ENCODE results near the gene RTP3. TPM values are rescaled to one million over a fixed set of nuclear protein-coding genes. Genes with fewer than 3 reads are reported as not detected.
A peak's percentile ranks its signal among the peaks of the same experiment; 100 is the strongest.

RTP3 gene
- total and polyA plus RNA-seq, 7 experiments from 2014 or later: not detected

DNA sequence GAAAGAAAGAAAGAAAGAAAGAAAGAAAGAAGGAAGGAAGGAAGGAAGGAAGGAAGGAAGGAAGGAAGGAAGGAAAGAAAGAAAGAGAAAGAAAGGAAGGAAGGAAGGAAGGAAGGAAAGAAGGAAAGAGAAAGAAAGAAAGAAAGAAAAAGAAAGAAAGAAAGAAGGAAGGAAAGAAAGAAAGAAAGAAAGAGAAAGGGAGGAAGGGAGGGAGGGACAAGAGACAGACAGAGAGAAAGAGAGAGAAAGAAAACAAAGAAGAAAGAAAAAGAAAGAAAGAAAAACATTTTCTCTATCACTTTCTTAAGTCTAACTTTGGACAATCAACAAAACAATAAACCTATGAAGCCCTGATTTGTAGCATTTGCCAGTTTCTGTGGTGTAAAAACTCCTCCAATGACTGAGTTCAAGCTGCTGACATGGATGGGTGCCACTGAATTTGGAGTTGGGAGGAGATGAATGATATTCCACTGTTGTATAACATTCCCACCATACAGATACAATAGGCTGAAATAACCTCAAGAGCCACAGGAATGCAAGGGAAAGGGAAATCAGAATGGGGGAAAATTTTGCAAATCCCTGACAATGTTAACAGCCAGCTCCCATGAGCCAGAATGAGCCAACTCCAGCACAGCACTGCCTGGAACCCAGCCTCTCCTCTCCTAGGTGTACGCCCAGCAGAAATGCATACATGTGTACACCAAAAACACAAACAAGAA, 15.0 kb upstream of the RTP3 start:
- ChIA-PET POLR2A (no interaction called here), CTCF (interaction anchor here (2.2 to 7.6 kb wide), 2 partner anchors 77 to 146 kb away, joined by 8 to 197 read pairs; no protein-coding TSS in a partner anchor)
- no peaks in the 10 kb centered on the region for H3K9me3 Mint-ChIP-seq
- Histone ChIP-seq H3K27ac (ENCODE audit: low read depth, low read length) (no peak overlapping the region), H3K36me3 (ENCODE audit: control insufficient read depth in 2 of 3, insufficient read depth in 3 of 3, low read length in 3 of 3) (no peaks in the 10 kb centered on the region), H3K4me1 (ENCODE audit: control insufficient read depth in 2 of 2, insufficient read depth in 2 of 2, low read length in 2 of 2) (no peaks in the 10 kb centered on the region), H3K4me3 (ENCODE audit: low read length) (no peak overlapping the region), H3K27me3 (ENCODE audit: control insufficient read depth in 2 of 2, insufficient read depth in 2 of 2, low read length in 2 of 2) (no peaks in the 10 kb centered on the region), H3K9me3 (ENCODE audit: control insufficient read depth in 2 of 3, low read length in 3 of 3) (no peaks in the 10 kb centered on the region)
- no peak overlapping the region for H3K27ac Mint-ChIP-seq
- H3K36me3 Mint-ChIP-seq: no peaks in the 10 kb centered on the region
- ATAC-seq (no peak), DNase-seq (no peak)
- intact Hi-C loops (cut with micrococcal nuclease): no loop called here
- H3K27me3 Mint-ChIP-seq: peaks cover 0 to 51% (median 8%) of the 10 kb centered on the region in 5 donors
- H3K4me1 Mint-ChIP-seq: peaks cover 0 to 3% (median 0%) of the 10 kb centered on the region in 7 donors
- no peak overlapping the region for H3K4me3 Mint-ChIP-seq

DNA sequence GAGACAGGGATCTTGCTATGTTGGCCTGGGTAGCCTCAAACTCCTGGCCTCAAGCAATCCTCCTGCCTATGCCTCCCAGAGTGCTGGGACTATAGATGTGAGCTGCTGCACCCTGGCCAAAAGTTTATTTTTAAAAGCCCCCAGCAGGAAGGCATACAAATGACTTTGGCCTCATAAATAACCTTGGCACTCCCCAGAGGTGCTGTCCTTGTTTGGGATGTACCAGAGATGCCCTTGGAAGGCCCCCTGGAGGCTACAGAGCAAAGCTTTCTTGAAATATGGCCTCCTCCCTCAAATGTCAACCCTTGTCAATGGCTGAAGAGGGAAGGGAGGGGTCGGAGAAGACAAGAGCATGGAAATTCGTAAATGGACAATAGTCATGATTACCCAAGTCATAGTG, 14.0 kb upstream of the RTP3 start:
- H3K4me1 ChIP-seq (ENCODE audit: control insufficient read depth in 2 of 2, insufficient read depth in 2 of 2, low read length in 2 of 2): peaks cover under 1 to 4% of the 10 kb centered on the region in 2 donors
- no peak for ATAC-seq
- no peaks in the 10 kb centered on the region for H3K36me3 Mint-ChIP-seq
- intact Hi-C loops (cut with micrococcal nuclease): no loop called here
- no peak for DNase-seq
- no peaks in the 10 kb centered on the region for H3K9me3 ChIP-seq (ENCODE audit: control insufficient read depth in 2 of 3, low read length in 3 of 3)
- POLR2A ChIA-PET: interaction anchor here (0.6 kb wide), 1 partner anchor 146 kb away, joined by 3 read pairs; no protein-coding TSS in a partner anchor
- H3K4me3 ChIP-seq (ENCODE audit: low read length): no peak overlapping the region
- no peaks in the 10 kb centered on the region for H3K36me3 ChIP-seq (ENCODE audit: control insufficient read depth in 2 of 3, insufficient read depth in 3 of 3, low read length in 3 of 3)
- H3K27me3 ChIP-seq (ENCODE audit: control insufficient read depth in 2 of 2, insufficient read depth in 2 of 2, low read length in 2 of 2): no peaks in the 10 kb centered on the region
- CTCF ChIA-PET: interaction anchor here (2.2 to 7.6 kb wide), 2 partner anchors 76 to 145 kb away, joined by 8 to 197 read pairs; no protein-coding TSS in a partner anchor
- H3K4me1 Mint-ChIP-seq: peaks cover 5 to 8% (median 5%) of the 10 kb centered on the region in 7 donors
- H3K27me3 Mint-ChIP-seq: peaks cover 0 to 47% (median 8%) of the 10 kb centered on the region in 5 donors
- no peak overlapping the region for H3K4me3 Mint-ChIP-seq
- no peak overlapping the region for H3K27ac ChIP-seq (ENCODE audit: low read depth, low read length)
- no peak overlapping the region for H3K27ac Mint-ChIP-seq
- H3K9me3 Mint-ChIP-seq: no peaks in the 10 kb centered on the region

GRCh38 chr3:46484388-46484787, 13.4 kb upstream of the RTP3 start:
- Histone ChIP-seq H3K27me3 (ENCODE audit: control insufficient read depth in 2 of 2, insufficient read depth in 2 of 2, low read length in 2 of 2) (no peaks in the 10 kb centered on the region), H3K27ac (ENCODE audit: low read depth, low read length) (no peak overlapping the region), H3K4me1 (ENCODE audit: control insufficient read depth in 2 of 2, insufficient read depth in 2 of 2, low read length in 2 of 2) (peaks cover 6 to 9% of the 10 kb centered on the region in 2 donors), H3K9me3 (ENCODE audit: control insufficient read depth in 2 of 3, low read length in 3 of 3) (no peaks in the 10 kb centered on the region), H3K4me3 (ENCODE audit: low read length) (no peak overlapping the region), H3K36me3 (ENCODE audit: control insufficient read depth in 2 of 3, insufficient read depth in 3 of 3, low read length in 3 of 3) (no peaks in the 10 kb centered on the region)
- Mint-ChIP-seq H3K36me3 (no peaks in the 10 kb centered on the region), H3K27ac (no peak overlapping the region), H3K27me3 (peaks cover 0 to 44% (median 6%) of the 10 kb centered on the region in 5 donors), H3K4me3 (no peak overlapping the region), H3K9me3 (no peaks in the 10 kb centered on the region), H3K4me1 (peaks cover 9 to 13% (median 11%) of the 10 kb centered on the region in 7 donors)
- POLR2A ChIA-PET: no interaction called here
- intact Hi-C loops (cut with micrococcal nuclease): no loop called here
- CTCF ChIA-PET: interaction anchor here (2.2 to 7.6 kb wide), 2 partner anchors 75 to 145 kb away, joined by 8 to 197 read pairs; no protein-coding TSS in a partner anchor
- DNase-seq (no peak), ATAC-seq (no peak)

DNA sequence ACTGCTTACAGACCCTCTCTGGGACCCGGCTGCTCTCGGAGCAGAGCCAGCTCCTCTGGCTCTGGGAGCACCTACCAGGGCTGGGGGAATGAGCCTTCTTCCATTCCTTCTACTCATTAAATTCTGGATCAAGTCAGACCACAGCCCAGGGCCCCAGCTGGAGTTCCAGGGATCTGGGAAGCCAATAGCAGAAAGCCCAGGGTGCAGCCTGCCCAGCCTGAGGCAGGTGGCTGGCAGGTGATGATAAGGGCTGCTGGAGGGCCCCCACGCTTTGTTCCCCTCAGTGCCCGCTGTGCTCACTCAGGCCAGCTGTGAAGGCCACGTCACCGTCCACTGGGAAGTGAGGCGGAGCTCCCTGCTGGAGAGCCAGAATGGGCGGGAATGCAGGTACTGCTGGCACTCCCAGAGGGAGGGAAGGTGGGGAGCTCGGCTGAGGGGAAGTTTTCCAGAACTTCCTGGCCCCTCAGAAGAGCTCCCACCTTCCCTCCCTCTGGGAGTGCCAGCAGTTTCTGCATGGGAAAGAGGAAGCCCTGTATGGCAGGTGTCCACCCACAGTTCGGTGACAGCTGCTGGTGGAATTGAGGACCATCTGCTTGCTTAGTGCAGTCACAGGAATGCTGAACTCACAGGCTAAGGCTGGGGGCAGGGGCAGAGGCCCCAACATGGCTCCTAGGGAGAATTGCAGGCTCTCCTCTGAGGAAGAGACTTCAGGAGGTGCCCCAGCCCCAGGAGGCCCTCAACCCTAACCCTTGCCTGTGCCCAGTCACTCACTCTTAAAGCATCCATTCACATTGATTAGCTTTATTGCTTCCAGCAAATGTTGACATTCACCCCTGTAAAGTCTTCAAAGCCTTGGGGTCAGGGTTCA, 12.6 kb upstream of the RTP3 start:
- Mint-ChIP-seq H3K4me3 (no peak overlapping the region), H3K36me3 (no peaks in the 10 kb centered on the region), H3K27ac (no peak overlapping the region), H3K27me3 (peaks cover 0 to 45% (median 6%) of the 10 kb centered on the region in 5 donors), H3K4me1 (peaks cover 10 to 18% (median 17%) of the 10 kb centered on the region in 7 donors), H3K9me3 (no peaks in the 10 kb centered on the region)
- H3K27me3 ChIP-seq (ENCODE audit: control insufficient read depth in 2 of 2, insufficient read depth in 2 of 2, low read length in 2 of 2): no peaks in the 10 kb centered on the region
- CTCF ChIA-PET: interaction anchor here (1.1 to 7.6 kb wide), 3 partner anchors 74 to 144 kb away, joined by 4 to 197 read pairs (median 8); no protein-coding TSS in a partner anchor
- POLR2A ChIA-PET: no interaction called here
- DNase-seq (no peak), ATAC-seq (no peak)
- H3K9me3 ChIP-seq (ENCODE audit: control insufficient read depth in 2 of 3, low read length in 3 of 3): no peaks in the 10 kb centered on the region
- peaks cover 7 to 15% of the 10 kb centered on the region in 2 donors for H3K4me1 ChIP-seq (ENCODE audit: control insufficient read depth in 2 of 2, insufficient read depth in 2 of 2, low read length in 2 of 2)
- intact Hi-C loops (cut with micrococcal nuclease): no loop called here
- no peak overlapping the region for H3K4me3 ChIP-seq (ENCODE audit: low read length)
- H3K27ac ChIP-seq (ENCODE audit: low read depth, low read length): no peak overlapping the region
- no peaks in the 10 kb centered on the region for H3K36me3 ChIP-seq (ENCODE audit: control insufficient read depth in 2 of 3, insufficient read depth in 3 of 3, low read length in 3 of 3)

- no peak overlapping the region for H3K27ac ChIP-seq (ENCODE audit: low read depth, low read length)
- DNase-seq (no peak), ATAC-seq (no peak)
- no peaks in the 10 kb centered on the region for H3K27me3 ChIP-seq (ENCODE audit: control insufficient read depth in 2 of 2, insufficient read depth in 2 of 2, low read length in 2 of 2)
- peaks cover 10 to 21% (median 18%) of the 10 kb centered on the region in 7 donors for H3K4me1 Mint-ChIP-seq
- POLR2A ChIA-PET: no interaction called here
- H3K4me1 ChIP-seq (ENCODE audit: control insufficient read depth in 2 of 2, insufficient read depth in 2 of 2, low read length in 2 of 2): peaks cover 7 to 15% of the 10 kb centered on the region in 2 donors
- H3K27me3 Mint-ChIP-seq: peaks cover 0 to 44% (median under 1%) of the 10 kb centered on the region in 5 donors
- H3K27ac Mint-ChIP-seq: no peak overlapping the region
- H3K4me3 ChIP-seq (ENCODE audit: low read length): no peak overlapping the region
- H3K9me3 ChIP-seq (ENCODE audit: control insufficient read depth in 2 of 3, low read length in 3 of 3): no peaks in the 10 kb centered on the region
- H3K36me3 Mint-ChIP-seq: no peaks in the 10 kb centered on the region
- H3K9me3 Mint-ChIP-seq: no peaks in the 10 kb centered on the region
- intact Hi-C loops (cut with micrococcal nuclease): no loop called here
- no peak overlapping the region for H3K4me3 Mint-ChIP-seq
- no peaks in the 10 kb centered on the region for H3K36me3 ChIP-seq (ENCODE audit: control insufficient read depth in 2 of 3, insufficient read depth in 3 of 3, low read length in 3 of 3)
- CTCF ChIA-PET: interaction anchor here (1.1 to 7.6 kb wide), 2 partner anchors 74 to 143 kb away, joined by 4 to 197 read pairs; no protein-coding TSS in a partner anchor
Observed at GRCh38 chr3:46485779-46486175, 12.0 kb upstream of the RTP3 start.

GRCh38 chr3:46488735-46489361, 8.9 kb upstream of the RTP3 start:
- H3K4me3 Mint-ChIP-seq: peak overlapping the region; percentile 38 to 82 (median 68)
- peak overlapping the region in 6 of 9 donors; percentile 7 to 77 (median 56) for H3K27ac Mint-ChIP-seq
- H3K9me3 ChIP-seq (ENCODE audit: control insufficient read depth in 2 of 3, low read length in 3 of 3): no peaks in the 10 kb centered on the region
- POLR2A ChIA-PET: interaction anchor here (0.6 to 2.9 kb wide), 6 partner anchors 37 to 140 kb away, joined by 3 to 21 read pairs (median 12); no protein-coding TSS in a partner anchor
- no peaks in the 10 kb centered on the region for H3K9me3 Mint-ChIP-seq
- no peak overlapping the region for H3K27ac ChIP-seq (ENCODE audit: low read depth, low read length)
- peaks cover 7 to 15% of the 10 kb centered on the region in 2 donors for H3K4me1 ChIP-seq (ENCODE audit: control insufficient read depth in 2 of 2, insufficient read depth in 2 of 2, low read length in 2 of 2)
- H3K4me1 Mint-ChIP-seq: peaks cover 10 to 21% (median 18%) of the 10 kb centered on the region in 7 donors
- H3K36me3 ChIP-seq (ENCODE audit: control insufficient read depth in 2 of 3, insufficient read depth in 3 of 3, low read length in 3 of 3): no peaks in the 10 kb centered on the region
- intact Hi-C loops (cut with micrococcal nuclease): loop anchor here (1.0 to 2.0 kb wide), 6 partner anchors 7 to 204 kb away; partner anchors contain the start of genes ALS2CL (in 1 of the 2) and LRRC2 (in 1 of the 2)
- peak overlapping the region; percentile 54 for H3K4me3 ChIP-seq (ENCODE audit: low read length)
- DNase-seq: peak; percentile 82 to 92 (median 89)
- H3K27me3 Mint-ChIP-seq: peaks cover 0 to 31% (median 0%) of the 10 kb centered on the region in 5 donors
- no peaks in the 10 kb centered on the region for H3K27me3 ChIP-seq (ENCODE audit: control insufficient read depth in 2 of 2, insufficient read depth in 2 of 2, low read length in 2 of 2)
- ATAC-seq: peak; percentile 99
- CTCF ChIA-PET: interaction anchor here (0.6 to 7.6 kb wide), 28 partner anchors 8 to 212 kb away, joined by 3 to 197 read pairs (median 4); partner anchors contain the start of gene RTP3
- no peaks in the 10 kb centered on the region for H3K36me3 Mint-ChIP-seq

Data from naive thymus-derived CD4-positive, alpha-beta T cell (primary cell).